Activated T-helper 17 cell treated with anti-CD3 and anti-CD28 coated beads, Interleukin-2, amount 50 U/mL, for 72 hours (primary cell): ENCODE results near the gene UTS2R. TPM values are rescaled to one million over a fixed set of nuclear protein-coding genes. Genes with fewer than 3 reads are reported as not detected.
A peak's percentile ranks its signal among the peaks of the same experiment; 100 is the strongest.
"Not testable (repeated sequence)": the region's sequence is repeated elsewhere in the genome, so short reads cannot be mapped to it uniquely, and the experiment has no call there.

ENCODE experiments used
- ATAC-seq: fragments of 150-1000 bp; cut with Tn5 transposase; replicated peaks from 2 replicates; pipeline ENCODE4 v1.10.0; 2021; ENCODE audit warnings: mild to moderate bottlenecking, moderate library complexity
- H3K27ac Mint-ChIP-seq: one replicate; pipeline ENCODE4 v1.8.0; 2022; ENCODE audit warnings: mixed read lengths
- H3K27me3 Mint-ChIP-seq: one replicate; pipeline ENCODE4 v1.8.0; 2022; ENCODE audit warnings: mixed read lengths
- H3K36me3 Mint-ChIP-seq: one replicate; pipeline ENCODE4 v1.8.0; 2022; ENCODE audit warnings: low read depth, mild to moderate bottlenecking, mixed read lengths
- H3K4me1 Mint-ChIP-seq: one replicate; pipeline ENCODE4 v1.8.0; 2022; ENCODE audit warnings: mixed read lengths
- H3K4me3 Mint-ChIP-seq: one replicate; pipeline ENCODE4 v1.8.0; 2022; ENCODE audit warnings: mild to moderate bottlenecking, mixed read lengths
- H3K9me3 Mint-ChIP-seq: one replicate; pipeline ENCODE4 v1.8.0; 2022; ENCODE audit warnings: mixed read lengths
- total RNA-seq, 2 donors: library from RNA; stranded (reverse); gene quantifications; one replicate each; pipeline ENCODE4 v1.2.3, GENCODE V29; 2022

Gene UTS2R
- total RNA-seq, 2 donors from 2014 or later, result 0.45 TPM; not detected in 1

DNA sequence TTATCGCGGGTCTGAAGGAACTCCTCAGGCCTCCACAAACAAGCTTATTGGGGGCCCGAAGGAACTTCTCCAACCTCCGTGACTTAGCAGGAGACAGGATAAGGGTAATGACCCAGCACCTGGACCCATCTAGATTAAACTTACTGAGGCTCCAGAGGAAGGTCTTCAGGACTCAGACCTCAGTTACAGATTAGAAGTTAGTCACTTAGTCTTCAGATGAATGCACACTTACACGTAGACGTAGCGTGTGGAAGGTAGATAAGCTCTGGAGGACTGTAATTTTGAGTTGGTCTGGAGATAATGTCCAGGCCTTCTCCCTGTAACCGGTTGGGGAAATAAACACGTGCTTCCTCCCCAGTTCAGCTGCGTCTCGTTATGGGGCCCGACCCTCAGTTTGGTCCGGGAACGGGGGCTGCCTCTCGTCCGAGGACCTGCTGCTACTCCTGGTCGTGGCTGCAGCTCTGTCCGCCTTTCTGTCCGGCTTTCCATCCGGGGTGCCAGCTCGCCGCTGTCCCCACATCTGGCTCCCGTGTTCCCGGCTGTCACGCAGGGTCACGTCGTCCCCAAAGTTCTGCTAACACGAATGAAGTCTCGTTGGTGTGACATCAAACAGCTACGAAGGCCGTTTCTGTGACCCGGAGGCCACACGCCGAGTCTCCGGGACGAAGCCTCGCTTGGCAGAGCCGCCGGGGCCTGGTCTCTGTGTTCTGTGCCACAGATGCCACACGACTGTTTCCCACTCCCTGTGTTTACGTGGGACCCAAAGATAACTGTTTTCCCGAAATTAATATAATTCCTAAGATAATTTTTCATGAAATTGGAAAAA, 26.2 kb upstream of the UTS2R start:
- no peak for ATAC-seq
- peaks cover 12% of the 10 kb centered on the region for H3K27me3 Mint-ChIP-seq

DNA sequence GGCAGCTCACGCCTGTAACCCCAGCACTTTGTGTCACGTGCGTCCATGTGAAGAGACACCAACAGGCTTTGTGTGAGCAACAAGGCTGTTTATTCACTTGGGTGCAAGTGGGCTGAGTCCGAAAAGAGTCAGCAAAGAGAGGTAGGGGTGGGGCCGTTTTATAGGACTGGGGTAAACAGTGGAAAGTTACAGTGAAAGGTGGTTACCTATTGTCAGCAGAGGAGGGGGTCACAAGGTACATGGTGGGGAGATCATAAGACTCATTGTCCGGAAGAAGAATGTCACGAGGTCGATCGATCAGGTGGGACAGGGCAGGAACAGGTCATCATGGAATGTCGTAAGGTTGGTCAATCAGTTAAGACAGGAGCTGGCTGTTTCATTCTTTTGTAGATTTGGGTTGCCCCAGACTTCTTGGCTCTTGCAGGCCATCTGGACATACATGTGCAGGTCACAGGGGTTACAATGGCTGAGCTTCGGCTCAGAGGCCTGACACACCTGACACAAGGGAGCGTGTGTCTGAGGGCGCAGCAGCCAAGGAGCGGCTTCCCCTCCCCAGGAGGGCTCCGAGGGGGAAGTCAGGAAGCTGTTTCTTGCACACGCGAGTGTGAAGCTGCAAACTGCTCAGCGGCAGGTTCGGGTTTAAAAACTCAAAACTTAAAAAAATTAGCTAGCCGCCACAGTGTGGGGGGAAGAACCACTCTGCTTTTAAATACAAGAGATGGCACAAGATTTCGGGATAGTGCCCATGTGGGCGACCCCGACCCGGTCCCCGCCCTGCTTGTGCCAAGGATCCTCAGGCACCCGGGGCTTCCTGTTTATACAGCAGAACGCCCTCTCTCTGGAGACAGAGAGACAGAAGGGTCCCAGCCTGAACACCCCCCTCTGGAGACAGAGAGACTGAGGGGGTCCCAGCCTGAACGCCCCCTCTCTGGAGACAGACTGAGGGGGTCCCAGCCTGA, 24.9 kb upstream of the UTS2R start:
- Mint-ChIP-seq H3K4me1 (peaks cover 5% of the 10 kb centered on the region), H3K36me3 (no peaks in the 10 kb centered on the region), H3K27me3 (peaks cover 12% of the 10 kb centered on the region), H3K27ac (no peak overlapping the region), H3K4me3 (no peak overlapping the region), H3K9me3 (no peaks in the 10 kb centered on the region)
- ATAC-seq, result no peak

More for the DNA sequence above, 26.2 kb upstream of the UTS2R start:
- no peaks in the 10 kb centered on the region for H3K9me3 Mint-ChIP-seq
- H3K4me1 Mint-ChIP-seq, result peaks cover 5% of the 10 kb centered on the region
- H3K36me3 Mint-ChIP-seq, result no peaks in the 10 kb centered on the region
- no peak overlapping the region for H3K27ac Mint-ChIP-seq
- H3K4me3 Mint-ChIP-seq, result no peak overlapping the region

GRCh38 chr17:82347994-82348393, 23.6 kb upstream of the UTS2R start:
- H3K4me3 Mint-ChIP-seq, result not testable (repeated sequence)

DNA sequence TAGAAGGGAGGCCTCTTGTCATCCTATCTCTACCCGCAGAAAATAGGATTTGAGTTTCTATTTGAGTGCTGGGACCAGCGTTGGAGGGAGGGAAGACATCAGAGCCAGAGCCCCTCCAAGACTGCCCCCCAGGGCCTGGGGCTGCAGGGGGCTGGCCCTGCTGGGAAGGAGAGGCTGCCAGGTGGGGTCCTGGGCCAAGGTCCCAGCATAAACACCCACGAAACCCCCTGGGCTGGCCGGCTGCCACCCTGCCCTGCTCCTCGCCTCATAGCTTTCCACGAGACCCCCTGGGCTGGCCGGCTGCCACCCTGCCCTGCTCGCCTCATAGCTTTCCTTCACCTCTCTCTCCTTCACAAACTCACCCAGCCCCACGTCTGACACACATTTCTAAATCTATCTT, 23.1 kb upstream of the UTS2R start:
- H3K9me3 Mint-ChIP-seq, result no peaks in the 10 kb centered on the region
- H3K27ac Mint-ChIP-seq, result no peak overlapping the region
- no peak for ATAC-seq
- no peak overlapping the region for H3K4me3 Mint-ChIP-seq
- H3K27me3 Mint-ChIP-seq, result peaks cover 12% of the 10 kb centered on the region
- H3K36me3 Mint-ChIP-seq, result no peaks in the 10 kb centered on the region
- H3K4me1 Mint-ChIP-seq, result peaks cover 5% of the 10 kb centered on the region

More at GRCh38 chr17:82347994-82348393, 23.6 kb upstream of the UTS2R start:
- H3K4me1 Mint-ChIP-seq, H3K9me3 Mint-ChIP-seq, H3K27ac Mint-ChIP-seq, H3K36me3 Mint-ChIP-seq, ATAC-seq: not testable (repeated sequence)
- peaks cover 12% of the 10 kb centered on the region for H3K27me3 Mint-ChIP-seq

DNA sequence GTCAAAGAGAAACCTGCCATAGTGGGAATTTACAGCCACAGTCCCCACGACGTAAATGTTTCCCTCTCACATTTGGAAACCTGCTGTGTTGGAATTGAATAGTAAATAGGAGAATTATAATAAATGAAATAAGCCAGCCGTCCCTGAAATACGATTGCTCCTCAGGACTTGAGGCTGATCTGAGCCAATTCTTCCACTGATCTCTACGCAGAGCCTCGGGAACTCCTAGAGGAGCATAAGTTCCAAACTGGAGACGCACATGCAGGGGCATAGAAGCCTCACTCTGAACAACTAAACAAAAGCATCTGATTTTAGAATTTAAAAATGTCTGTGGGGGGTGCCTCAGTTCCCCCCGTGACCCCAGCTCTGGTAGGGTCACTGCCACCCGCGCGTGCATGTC, 22.7 kb upstream of the UTS2R start:
- H3K9me3 Mint-ChIP-seq, result no peaks in the 10 kb centered on the region
- H3K4me3 Mint-ChIP-seq, result no peak overlapping the region
- H3K36me3 Mint-ChIP-seq, result no peaks in the 10 kb centered on the region
- H3K4me1 Mint-ChIP-seq, result peaks cover 5% of the 10 kb centered on the region
- H3K27me3 Mint-ChIP-seq, result peaks cover 12% of the 10 kb centered on the region
- no peak for ATAC-seq
- no peak overlapping the region for H3K27ac Mint-ChIP-seq

GRCh38 chr17:82349287-82349701, 22.3 kb upstream of the UTS2R start:
- peaks cover 5% of the 10 kb centered on the region for H3K4me1 Mint-ChIP-seq
- peaks cover 12% of the 10 kb centered on the region for H3K27me3 Mint-ChIP-seq
- H3K27ac Mint-ChIP-seq, result no peak overlapping the region
- no peak overlapping the region for H3K4me3 Mint-ChIP-seq
- no peaks in the 10 kb centered on the region for H3K36me3 Mint-ChIP-seq
- no peaks in the 10 kb centered on the region for H3K9me3 Mint-ChIP-seq
- ATAC-seq, result no peak

DNA sequence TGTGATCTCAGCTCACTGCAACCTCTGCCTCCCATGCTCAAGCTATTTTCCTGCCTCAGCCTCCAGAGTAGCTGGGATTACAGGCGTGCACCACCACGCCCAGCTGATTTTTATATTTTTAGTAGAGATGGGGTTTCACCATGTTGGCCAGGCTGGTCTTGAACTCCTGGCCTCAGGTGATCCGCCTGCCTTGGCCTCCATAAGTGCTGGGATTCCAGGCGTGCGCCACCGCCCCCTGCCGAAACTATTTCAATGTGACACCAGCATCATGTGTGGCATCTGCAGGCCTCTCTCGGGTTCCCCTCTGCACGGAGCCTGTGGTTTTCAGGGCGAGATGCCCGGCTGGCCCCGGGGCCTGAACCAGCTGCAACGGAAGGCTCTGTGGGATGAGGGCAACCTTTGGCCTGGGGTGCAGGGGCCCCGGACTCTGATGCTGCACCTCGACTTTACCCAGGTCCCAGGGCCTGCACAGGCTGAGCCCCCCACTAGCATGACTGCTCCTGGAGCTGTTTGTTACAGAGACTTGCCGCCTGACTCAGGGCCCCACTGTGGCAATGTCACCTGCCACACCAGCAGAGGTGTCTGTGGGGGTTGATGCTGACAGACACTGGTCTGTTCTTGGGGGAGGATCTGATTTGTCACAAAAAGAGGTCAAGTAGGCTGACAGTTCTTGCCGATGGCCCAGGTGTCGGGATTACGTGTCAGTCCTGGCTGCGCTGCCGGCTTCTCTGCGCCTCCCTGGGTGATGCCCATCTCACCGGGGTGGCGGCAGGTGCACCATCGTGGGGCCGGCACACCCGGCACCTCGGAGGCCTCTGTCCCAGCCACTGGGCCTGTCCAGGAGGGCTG, 21.2 kb upstream of the UTS2R start:
- Mint-ChIP-seq H3K27ac (no peak overlapping the region), H3K9me3 (no peaks in the 10 kb centered on the region)

GRCh38 chr17:82351254-82351712, 20.3 kb upstream of the UTS2R start:
- peaks cover 4% of the 10 kb centered on the region for H3K4me1 Mint-ChIP-seq
- ATAC-seq, result peak; percentile 6
- H3K36me3 Mint-ChIP-seq, result no peaks in the 10 kb centered on the region
- no peaks in the 10 kb centered on the region for H3K9me3 Mint-ChIP-seq
- no peak overlapping the region for H3K4me3 Mint-ChIP-seq
- no peak overlapping the region for H3K27ac Mint-ChIP-seq
- H3K27me3 Mint-ChIP-seq, result peaks cover 14% of the 10 kb centered on the region

More for the DNA sequence above, 21.2 kb upstream of the UTS2R start:
- Mint-ChIP-seq H3K27me3 (peaks cover 14% of the 10 kb centered on the region), H3K4me1 (peaks cover 5% of the 10 kb centered on the region), H3K4me3 (no peak overlapping the region), H3K36me3 (no peaks in the 10 kb centered on the region)
- peak; percentile 58 for ATAC-seq

DNA sequence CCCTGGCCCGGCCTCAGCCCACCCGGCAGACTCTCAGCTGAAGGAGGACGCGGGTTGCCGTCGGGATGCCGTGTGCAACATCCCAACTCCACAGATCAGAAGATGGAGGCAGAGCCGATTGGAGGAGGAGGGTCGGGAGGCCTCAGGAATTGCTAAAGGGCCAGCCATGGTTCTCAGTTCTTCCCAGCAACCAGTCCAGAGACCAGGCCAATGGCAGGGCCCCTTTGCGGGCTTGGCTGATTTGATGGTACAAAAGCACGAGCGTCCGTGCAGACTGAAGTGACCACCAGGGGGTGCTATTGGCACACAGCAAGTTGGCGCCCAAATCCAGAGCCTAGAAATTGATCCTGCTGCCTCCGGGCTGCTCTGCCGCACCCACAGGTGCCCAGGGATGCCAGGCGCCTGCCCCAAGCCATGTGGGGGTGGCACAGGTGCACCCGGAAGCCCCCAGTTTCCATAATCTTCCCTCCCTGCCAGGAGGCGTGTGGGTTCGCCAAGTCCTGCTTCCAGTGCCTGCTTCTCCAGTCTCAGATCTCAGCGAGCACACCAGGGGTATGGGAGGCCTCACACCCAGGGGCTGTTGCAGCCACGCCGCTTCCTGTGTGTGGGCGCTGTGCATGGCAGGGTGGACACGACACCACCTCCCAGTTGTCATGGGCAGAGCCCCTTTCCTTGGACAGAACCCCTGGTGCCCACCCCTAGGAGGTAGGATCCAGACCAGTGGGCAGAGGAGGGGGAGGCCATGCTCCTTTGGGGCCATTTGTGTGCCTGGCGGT, 19.7 kb upstream of the UTS2R start:
- Mint-ChIP-seq H3K4me1 (no peaks in the 10 kb centered on the region), H3K27me3 (peaks cover 11% of the 10 kb centered on the region), H3K4me3 (no peak overlapping the region), H3K9me3 (no peaks in the 10 kb centered on the region), H3K27ac (no peak overlapping the region), H3K36me3 (no peaks in the 10 kb centered on the region)
- peak; percentile 88 for ATAC-seq

- Mint-ChIP-seq H3K27me3 (peaks cover 11% of the 10 kb centered on the region), H3K4me1 (no peaks in the 10 kb centered on the region), H3K9me3 (no peaks in the 10 kb centered on the region), H3K36me3 (no peaks in the 10 kb centered on the region), H3K4me3 (no peak overlapping the region), H3K27ac (no peak overlapping the region)
- no peak for ATAC-seq
Measured at GRCh38 chr17:82353484-82353883, 18.1 kb upstream of the UTS2R start.

- H3K27ac Mint-ChIP-seq, result no peak overlapping the region
- peaks cover 7% of the 10 kb centered on the region for H3K27me3 Mint-ChIP-seq
Measured at GRCh38 chr17:82354804-82355308, 16.7 kb upstream of the UTS2R start.

DNA sequence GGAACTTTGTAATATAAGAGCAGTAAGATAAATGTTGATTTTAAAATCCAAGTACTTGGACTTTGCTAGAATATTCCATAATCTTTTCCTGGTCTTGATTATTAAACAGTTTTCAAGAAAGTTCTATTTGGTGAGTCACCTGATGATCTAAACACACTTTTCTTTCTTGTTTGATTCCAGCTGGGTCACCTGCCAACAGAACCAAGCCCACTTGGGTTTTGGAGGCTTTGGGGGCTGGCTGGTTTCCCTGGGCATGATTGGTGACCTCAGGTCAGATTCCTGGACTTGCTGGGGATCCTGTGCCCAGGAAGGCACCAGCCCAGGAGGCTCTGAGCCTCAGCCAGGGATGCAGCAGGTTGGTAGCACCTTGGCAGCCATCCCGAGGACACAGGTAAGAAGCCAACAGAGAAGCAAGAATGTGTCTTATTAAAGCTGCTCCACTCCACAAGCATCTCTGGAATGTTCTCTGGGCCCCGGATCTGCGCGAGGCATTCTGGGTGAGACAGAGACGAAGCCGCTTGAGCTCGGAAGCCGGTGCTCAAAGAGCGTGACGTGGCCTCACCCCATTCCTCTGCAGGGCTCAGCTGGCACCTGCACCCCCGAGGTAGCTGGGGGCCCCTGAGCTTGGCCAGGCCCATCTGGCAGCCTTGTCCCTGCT, 15.7 kb upstream of the UTS2R start:
- H3K4me1 Mint-ChIP-seq, result no peaks in the 10 kb centered on the region
- H3K36me3 Mint-ChIP-seq, result no peaks in the 10 kb centered on the region
- no peak overlapping the region for H3K4me3 Mint-ChIP-seq

More at GRCh38 chr17:82354804-82355308, 16.7 kb upstream of the UTS2R start:
- Mint-ChIP-seq H3K36me3 (no peaks in the 10 kb centered on the region), H3K4me3 (no peak overlapping the region), H3K9me3 (no peaks in the 10 kb centered on the region), H3K4me1 (no peaks in the 10 kb centered on the region)
- ATAC-seq, result no peak

More for the DNA sequence above, 15.7 kb upstream of the UTS2R start:
- no peaks in the 10 kb centered on the region for H3K9me3 Mint-ChIP-seq
- H3K27ac Mint-ChIP-seq, result no peak overlapping the region
- ATAC-seq, result no peak
- H3K27me3 Mint-ChIP-seq, result peaks cover 7% of the 10 kb centered on the region
